HCT116 (cell line): Measurements from ENCODE around the gene TTC21B.

Experiments
- EZH2phosphoT487 ChIP-seq: fragments of 200-600 bp; IDR thresholded peaks from 2 replicates; pipeline ENCODE4 v1.6.1; 2018; ENCODE audit warnings: antibody characterized with exemption, borderline replicate concordance
- POLR2A ChIP-seq: IDR thresholded peaks from 2 replicates; pipeline ENCODE4 v1.7.0; 2011; ENCODE audit warnings: borderline replicate concordance; ENCODE audit not compliant: insufficient read depth, insufficient read length; ENCODE audit errors: extremely low read depth
- TF ChIP-seq, protein P1 (sequence below), 3 experiments: fragments of 200-600 bp in 1 of 3; sonication (generic) in 1 of 3; IDR thresholded peaks in 2 of 3; conservative IDR thresholded peaks in 1 of 3; 2 replicates each; pipeline ENCODE4 v1.5.1; 2012 to 2017; ENCODE audit warnings: low read depth in 2 of 3, low read length in 2 of 3, antibody characterized with exemption in 1 of 3, borderline replicate concordance in 1 of 3, control low read depth in 1 of 3, mild to moderate bottlenecking in 1 of 3, mixed read lengths in 1 of 3, mixed run types in 1 of 3, moderate library complexity in 1 of 3; ENCODE audit not compliant: insufficient read depth in 1 of 3

DNA sequence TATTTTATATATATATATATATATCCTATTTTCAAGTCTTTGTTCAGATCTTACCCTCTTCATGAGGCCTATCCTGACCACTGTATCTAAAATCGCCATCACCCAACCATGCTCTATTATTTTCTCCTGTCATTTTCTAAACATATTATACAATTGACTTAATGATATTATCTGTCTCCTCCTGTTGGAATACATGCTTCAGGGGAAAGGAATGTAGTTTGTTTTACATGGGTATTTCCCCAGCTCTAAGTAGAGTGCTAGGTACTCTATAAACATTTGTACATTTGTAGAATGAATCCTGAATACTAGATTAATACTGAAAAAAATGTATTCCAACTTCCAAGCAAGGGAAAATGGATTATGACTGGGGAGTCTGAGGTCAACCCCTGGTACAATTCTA is 26.2 kb downstream of the TTC21B start:
- TF ChIP-seq, protein P1, sequence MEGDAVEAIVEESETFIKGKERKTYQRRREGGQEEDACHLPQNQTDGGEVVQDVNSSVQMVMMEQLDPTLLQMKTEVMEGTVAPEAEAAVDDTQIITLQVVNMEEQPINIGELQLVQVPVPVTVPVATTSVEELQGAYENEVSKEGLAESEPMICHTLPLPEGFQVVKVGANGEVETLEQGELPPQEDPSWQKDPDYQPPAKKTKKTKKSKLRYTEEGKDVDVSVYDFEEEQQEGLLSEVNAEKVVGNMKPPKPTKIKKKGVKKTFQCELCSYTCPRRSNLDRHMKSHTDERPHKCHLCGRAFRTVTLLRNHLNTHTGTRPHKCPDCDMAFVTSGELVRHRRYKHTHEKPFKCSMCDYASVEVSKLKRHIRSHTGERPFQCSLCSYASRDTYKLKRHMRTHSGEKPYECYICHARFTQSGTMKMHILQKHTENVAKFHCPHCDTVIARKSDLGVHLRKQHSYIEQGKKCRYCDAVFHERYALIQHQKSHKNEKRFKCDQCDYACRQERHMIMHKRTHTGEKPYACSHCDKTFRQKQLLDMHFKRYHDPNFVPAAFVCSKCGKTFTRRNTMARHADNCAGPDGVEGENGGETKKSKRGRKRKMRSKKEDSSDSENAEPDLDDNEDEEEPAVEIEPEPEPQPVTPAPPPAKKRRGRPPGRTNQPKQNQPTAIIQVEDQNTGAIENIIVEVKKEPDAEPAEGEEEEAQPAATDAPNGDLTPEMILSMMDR (IDR thresholded peaks at IDR 0.05 in 2 of 3, conservative IDR thresholded peaks at IDR 0.05 in 1 of 3; ENCODE audit: borderline replicate concordance in 1 of 3, insufficient read depth in 1 of 3, low read depth in 2 of 3, low read length in 2 of 3) = no peak
- TF ChIP-seq EZH2phosphoT487 = no peak
- no peak for TF ChIP-seq POLR2A
